Gastrocnemius medialis (tissue), 4 donors: ENCODE measurements around the gene CORO2B.

Source experiments
- CTCF ChIP-seq, 5 experiments: fragments of 450-650 bp in 3 of 5; fragments of 200-600 bp in 2 of 5; sonication (generic) in 2 of 5; IDR thresholded peaks in 4 of 5; conservative IDR thresholded peaks in 1 of 5; 1 replicate in 4 of 5; 2 replicates in 1 of 5; pipeline ENCODE4 v1.5.1; 2016 to 2019; ENCODE audit warnings: antibody characterized with exemption in 5 of 5, mild to moderate bottlenecking in 3 of 5, moderate library complexity in 3 of 5
- POLR2A ChIP-seq, 2 donors: fragments of 450-650 bp; IDR thresholded peaks; one replicate each; pipeline ENCODE4 v1.6.1; 2017; ENCODE audit warnings: antibody characterized with exemption in 2 of 2, mild to moderate bottlenecking in 2 of 2, moderate library complexity in 2 of 2

GRCh38 chr15:68774521-68775235, 195.9 kb downstream of the CORO2B start:
- TF ChIP-seq CTCF (IDR thresholded peaks at IDR 0.05 in 4 of 5, conservative IDR thresholded peaks at IDR 0.05 in 1 of 5) (no peak), POLR2A (IDR thresholded peaks at IDR 0.05) (no peak)
